Esophagus squamous epithelium (tissue), 5 donors: ENCODE results near the gene TBX6. TPM values are rescaled to one million over a fixed set of nuclear protein-coding genes. Genes with fewer than 3 reads are reported as not detected.
"Not testable (repeated sequence)": the region's sequence is repeated elsewhere in the genome, so short reads cannot be mapped to it uniquely, and the experiment has no call there.

Experiments
- DNase-seq: peaks from one replicate; lab custom pipeline; 2025; lab: John Stamatoyannopoulos, UW
- H3K27ac ChIP-seq, 4 donors: fragments of 200-600 bp; sonication (generic); one replicate each; pipeline ENCODE4 v1.5.1; 2016 to 2019; ENCODE audit warnings: mild to moderate bottlenecking in 1 of 4
- H3K27me3 ChIP-seq, 4 donors: fragments of 200-600 bp; sonication (generic); 1 replicate in 3 of 4; 2 replicates in 1 of 4; pipeline versions ENCODE4 v1.5.1 to v1.6.0; 2017 to 2021; ENCODE audit warnings: antibody characterized with exemption in 1 of 4
- H3K36me3 ChIP-seq, 3 donors: fragments of 200-600 bp; sonication (generic); one replicate each; pipeline ENCODE4 v1.5.1; 2016 to 2019
- H3K4me1 ChIP-seq, 3 donors: fragments of 200-600 bp; sonication (generic); one replicate each; pipeline ENCODE4 v1.5.1; 2017 to 2019
- H3K4me3 ChIP-seq, 4 donors: fragments of 200-600 bp; sonication (generic); 1 replicate in 3 of 4; 2 replicates in 1 of 4; pipeline ENCODE4 v1.5.1; 2016 to 2019; ENCODE audit warnings: mild to moderate bottlenecking in 2 of 4, moderate library complexity in 1 of 4
- H3K9me3 ChIP-seq, 3 donors: fragments of 200-600 bp; sonication (generic); one replicate each; pipeline ENCODE4 v1.5.1; 2016 to 2019
- POLR2A ChIP-seq, 4 donors: fragments of 450-650 bp; IDR thresholded peaks; one replicate each; pipeline ENCODE4 v1.6.1; 2017; ENCODE audit warnings: antibody characterized with exemption in 4 of 4, mild to moderate bottlenecking in 4 of 4, moderate library complexity in 3 of 4
- WGBS, 2 donors: methylation state at CpG; one replicate each; pipeline ENCODE4 v1.1.5; 2018; 5-methylcytosine and 5-hydroxymethylcytosine counted together
- intact Hi-C: fragments of 100-400 bp; cut with DNase I; formaldehyde crosslinking; loops from one replicate; pipeline ENCODE4 v1.15.0; 2022
- total RNA-seq, 4 donors: library from RNA; depleted of rRNA; stranded (reverse); fragments of >200 nt; gene quantifications; one replicate each; pipeline ENCODE4 v1.1.0, GENCODE V29; 2016
- TF ChIP-seq, protein P1 (sequence below), 6 experiments: fragments of 450-650 bp in 4 of 6; fragments of 200-600 bp in 2 of 6; sonication (generic) in 2 of 6; IDR thresholded peaks; one replicate each; pipeline ENCODE4 v1.5.1; 2016 to 2019; ENCODE audit warnings: antibody characterized with exemption in 6 of 6, mild to moderate bottlenecking in 4 of 6, moderate library complexity in 4 of 6
- donor health status: DM: yes; HTN: yes; CAD: no.

TBX6 gene
- total RNA-seq, 4 donors from 2014 or later, result 1.9 to 6.2 (median 4.7) TPM

DNA sequence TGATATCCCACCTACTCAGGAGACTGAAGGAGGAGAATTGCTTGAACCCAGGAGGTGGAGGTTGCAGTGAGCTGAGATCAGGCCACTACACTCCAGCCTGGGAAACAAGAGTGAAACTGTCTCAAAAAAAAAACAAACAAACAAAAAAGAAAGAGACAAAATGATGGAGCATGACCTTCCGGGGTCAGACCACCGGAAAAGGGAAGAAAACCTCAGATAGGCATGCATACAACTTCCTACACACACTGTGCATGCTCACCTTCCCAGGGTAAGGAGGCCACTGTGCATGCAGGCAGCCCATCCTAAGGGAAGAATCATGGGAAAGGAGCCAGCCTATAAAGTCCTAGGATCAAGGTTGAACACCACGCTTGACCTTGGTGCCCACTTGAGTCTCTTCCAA, 40.9 kb upstream of the TBX6 start:
- WGBS, 2 donors, result 57 to 83% methylated on average over 3 of the region's 3 CpGs
- H3K9me3 ChIP-seq, result no peaks in the 10 kb centered on the region
- TF ChIP-seq POLR2A (IDR thresholded peaks at IDR 0.05), result no peak
- TF ChIP-seq, protein P1, sequence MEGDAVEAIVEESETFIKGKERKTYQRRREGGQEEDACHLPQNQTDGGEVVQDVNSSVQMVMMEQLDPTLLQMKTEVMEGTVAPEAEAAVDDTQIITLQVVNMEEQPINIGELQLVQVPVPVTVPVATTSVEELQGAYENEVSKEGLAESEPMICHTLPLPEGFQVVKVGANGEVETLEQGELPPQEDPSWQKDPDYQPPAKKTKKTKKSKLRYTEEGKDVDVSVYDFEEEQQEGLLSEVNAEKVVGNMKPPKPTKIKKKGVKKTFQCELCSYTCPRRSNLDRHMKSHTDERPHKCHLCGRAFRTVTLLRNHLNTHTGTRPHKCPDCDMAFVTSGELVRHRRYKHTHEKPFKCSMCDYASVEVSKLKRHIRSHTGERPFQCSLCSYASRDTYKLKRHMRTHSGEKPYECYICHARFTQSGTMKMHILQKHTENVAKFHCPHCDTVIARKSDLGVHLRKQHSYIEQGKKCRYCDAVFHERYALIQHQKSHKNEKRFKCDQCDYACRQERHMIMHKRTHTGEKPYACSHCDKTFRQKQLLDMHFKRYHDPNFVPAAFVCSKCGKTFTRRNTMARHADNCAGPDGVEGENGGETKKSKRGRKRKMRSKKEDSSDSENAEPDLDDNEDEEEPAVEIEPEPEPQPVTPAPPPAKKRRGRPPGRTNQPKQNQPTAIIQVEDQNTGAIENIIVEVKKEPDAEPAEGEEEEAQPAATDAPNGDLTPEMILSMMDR (IDR thresholded peaks at IDR 0.05), result no peak
- H3K27ac ChIP-seq, result no peak overlapping the region
- H3K27me3 ChIP-seq, result no peaks in the 10 kb centered on the region
- DNase-seq, result no peak
- intact Hi-C loops, result no loop called here
- H3K4me3 ChIP-seq, result no peak overlapping the region
- no peaks in the 10 kb centered on the region for H3K36me3 ChIP-seq
- H3K4me1 ChIP-seq, result no peaks in the 10 kb centered on the region

DNA sequence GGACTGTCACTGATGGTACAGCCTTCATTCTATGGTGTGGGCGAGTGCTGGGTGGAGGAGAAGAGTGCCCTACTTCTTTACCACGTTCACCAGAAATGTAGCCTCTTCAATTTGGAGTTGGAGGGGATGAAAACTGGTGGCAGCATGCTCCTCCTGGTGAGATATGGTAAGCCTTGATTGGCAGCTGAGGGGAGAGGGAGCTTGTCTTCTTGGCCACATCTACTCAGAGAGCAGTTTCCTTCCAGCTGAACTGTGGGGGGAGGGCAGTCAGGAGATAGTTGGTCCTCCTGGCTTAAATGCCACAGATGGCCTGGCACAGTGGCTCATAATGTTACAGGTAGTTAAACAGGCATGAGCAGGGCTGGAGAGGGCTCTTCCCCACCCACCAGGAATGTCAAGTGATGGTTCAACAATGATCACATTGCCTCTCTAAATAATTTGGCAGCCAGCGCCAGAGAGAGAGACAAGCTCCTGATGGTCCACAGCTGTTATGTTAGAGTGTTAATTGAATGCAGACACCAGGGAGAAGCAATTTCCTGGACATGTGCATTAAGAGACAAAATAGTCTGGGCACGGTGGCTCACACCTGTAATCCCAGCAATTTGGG, 40.2 kb upstream of the TBX6 start:
- Histone ChIP-seq H3K4me1 (no peaks in the 10 kb centered on the region), H3K4me3 (no peak overlapping the region), H3K36me3 (no peaks in the 10 kb centered on the region), H3K9me3 (no peaks in the 10 kb centered on the region), H3K27me3 (no peaks in the 10 kb centered on the region), H3K27ac (no peak overlapping the region)
- intact Hi-C loops, result no loop called here
- no peak for DNase-seq
- TF ChIP-seq, protein P1 (IDR thresholded peaks at IDR 0.05), result no peak
- TF ChIP-seq POLR2A (IDR thresholded peaks at IDR 0.05), result no peak
- 59 to 70% methylated on average over 2 to 4 of the region's 4 CpGs for WGBS, 2 donors

DNA sequence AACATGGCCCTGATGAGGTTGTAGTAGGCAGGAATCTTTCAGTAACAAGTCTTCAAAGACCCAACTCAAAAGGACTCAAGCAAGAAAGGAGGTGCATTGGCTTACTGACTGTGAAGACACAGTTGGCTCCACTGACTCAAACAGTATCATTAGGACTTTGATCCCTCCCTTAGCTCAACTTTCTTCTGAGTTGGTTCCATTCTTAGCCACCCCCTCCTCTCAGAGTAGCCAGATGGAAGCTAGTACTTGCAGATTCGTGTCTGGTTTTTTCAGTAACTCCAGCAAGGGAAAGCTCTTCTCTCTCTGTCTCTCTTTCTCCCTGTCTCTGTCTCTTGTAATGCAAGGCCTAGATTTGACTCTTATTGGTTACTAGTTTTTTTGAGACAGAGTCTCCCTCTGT, 36.3 kb upstream of the TBX6 start:
- Histone ChIP-seq H3K36me3 (no peaks in the 10 kb centered on the region), H3K9me3 (no peaks in the 10 kb centered on the region), H3K4me1 (peaks cover 7 to 18% (median 9%) of the 10 kb centered on the region in 3 donors), H3K27ac (no peak overlapping the region), H3K27me3 (no peaks in the 10 kb centered on the region), H3K4me3 (no peak overlapping the region)
- no peak for TF ChIP-seq POLR2A (IDR thresholded peaks at IDR 0.05)
- TF ChIP-seq, protein P1 (IDR thresholded peaks at IDR 0.05), result no peak
- no peak for DNase-seq
- 88 to 100% methylated on average over 1 of the region's 1 CpG for WGBS, 2 donors
- intact Hi-C loops, result no loop called here

DNA sequence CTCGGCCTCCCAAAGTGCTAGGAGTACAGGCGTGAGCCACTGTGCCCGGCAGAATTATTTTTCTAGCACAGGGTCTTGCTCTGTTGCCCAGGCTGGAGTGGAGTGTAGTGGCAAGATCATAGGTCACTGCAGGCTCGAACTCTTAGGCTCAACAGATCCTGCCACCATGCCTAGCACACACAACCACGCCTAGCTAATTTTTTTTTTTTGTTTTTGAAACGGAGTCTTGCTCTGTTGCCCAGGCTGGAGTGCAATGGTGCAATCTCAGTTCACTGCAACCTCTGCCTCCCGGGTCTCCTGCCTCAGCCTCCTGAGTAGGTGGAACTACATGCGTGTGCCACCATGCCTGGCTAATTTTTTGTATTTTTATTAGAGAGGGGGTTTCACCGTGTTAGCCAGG, 34.0 kb upstream of the TBX6 start:
- H3K27ac ChIP-seq, result not testable (repeated sequence)

DNA sequence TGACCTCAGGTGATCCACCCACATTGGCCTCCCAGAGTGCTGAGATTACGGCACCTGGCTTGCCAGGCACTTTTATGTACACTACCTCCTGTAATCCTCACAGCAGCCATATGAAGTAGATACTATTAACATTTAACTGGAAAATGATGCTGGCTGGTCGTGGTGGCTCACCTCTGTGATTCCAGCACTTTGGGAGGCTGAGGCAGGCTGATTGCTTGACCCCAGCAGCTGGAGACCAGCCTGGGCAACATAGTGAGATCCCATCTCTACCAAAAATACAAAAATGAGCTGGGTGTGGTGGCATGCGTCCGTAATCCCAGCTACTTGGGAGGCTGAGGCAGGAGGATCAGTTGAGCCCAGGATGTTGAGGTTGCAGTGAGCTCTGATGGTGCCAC, 33.3 kb upstream of the TBX6 start:
- 85 to 89% methylated on average over 3 to 4 of the region's 4 CpGs for WGBS, 2 donors
- Histone ChIP-seq H3K36me3 (peaks cover 0 to 16% (median 2%) of the 10 kb centered on the region in 3 donors), H3K4me3 (no peak overlapping the region), H3K27me3 (no peaks in the 10 kb centered on the region), H3K9me3 (no peaks in the 10 kb centered on the region), H3K4me1 (peaks cover 21 to 45% (median 30%) of the 10 kb centered on the region in 3 donors), H3K27ac (peak overlapping the region; percentile 56 to 98 (median 95))
- no peak for DNase-seq
- intact Hi-C loops, result no loop called here
- TF ChIP-seq POLR2A (IDR thresholded peaks at IDR 0.05), result no peak
- TF ChIP-seq, protein P1 (IDR thresholded peaks at IDR 0.05), result no peak

More for the DNA sequence above, 34.0 kb upstream of the TBX6 start:
- H3K4me3 ChIP-seq, H3K9me3 ChIP-seq, H3K27me3 ChIP-seq, H3K36me3 ChIP-seq, DNase-seq, intact Hi-C loops: not testable (repeated sequence)
- WGBS, 2 donors, result 85 to 90% methylated on average over 9 of the region's 9 CpGs
- H3K4me1 ChIP-seq, result peaks cover 21 to 38% (median 25%) of the 10 kb centered on the region in 3 donors
